GM12878 (cell line): ENCODE results near the gene ANP32D. TPM values are rescaled to one million over a fixed set of nuclear protein-coding genes. Genes with fewer than 3 reads are reported as not detected.

ENCODE experiments used
- BHLHE40 ChIP-seq, 2 experiments: fragments of 450-650 bp in 1 of 2; IDR thresholded peaks; 2 replicates each; pipeline ENCODE4 v1.6.1; 2011 to 2017; ENCODE audit warnings: low read depth in 2 of 2, borderline replicate concordance in 1 of 2, improper control_type of control experiment in 1 of 2, low read length in 1 of 2, mild to moderate bottlenecking in 1 of 2
- BMI1 ChIP-seq: fragments of 450-650 bp; IDR thresholded peaks from 2 replicates; pipeline ENCODE4 v1.6.1; 2016; ENCODE audit warnings: mild to moderate bottlenecking, moderate library complexity, borderline replicate concordance
- CHD2 ChIP-seq: IDR thresholded peaks from 2 replicates; pipeline ENCODE4 v1.6.1; 2011; ENCODE audit warnings: low read depth, low read length, improper control_type of control experiment, borderline replicate concordance
- FOXM1 ChIP-seq: IDR thresholded peaks from 2 replicates; pipeline ENCODE4 v1.6.1; 2012; ENCODE audit warnings: low read depth, mild to moderate bottlenecking, inconsistent platforms, low read length, moderate library complexity
- HCFC1 ChIP-seq: fragments of 150-350 bp; IDR thresholded peaks from 2 replicates; pipeline ENCODE4 v1.6.1; 2014; ENCODE audit warnings: low read length
- MEF2B ChIP-seq: fragments of 450-650 bp; IDR thresholded peaks from 2 replicates; pipeline ENCODE4 v1.6.1; 2018; ENCODE audit warnings: mild to moderate bottlenecking, moderate library complexity; ENCODE audit not compliant: partially characterized antibody, poor library complexity, severe bottlenecking
- MXI1 ChIP-seq: fragments of 150-350 bp; IDR thresholded peaks from 2 replicates; pipeline ENCODE4 v1.6.1; 2011; ENCODE audit warnings: low read depth, mild to moderate bottlenecking, inconsistent platforms, low read length, improper control_type of control experiment
- MYC ChIP-seq: IDR thresholded peaks from 2 replicates; pipeline ENCODE4 v1.6.1; 2011; ENCODE audit warnings: mild to moderate bottlenecking, low read length, moderate library complexity, inconsistent platforms; ENCODE audit not compliant: insufficient read depth, insufficient replicate concordance, insufficient read length, severe bottlenecking
- NR2C1 ChIP-seq: fragments of 450-650 bp; IDR thresholded peaks from 2 replicates; pipeline ENCODE4 v1.6.1; 2017; ENCODE audit warnings: antibody characterized with exemption, mild to moderate bottlenecking, moderate library complexity
- PAX8 ChIP-seq: fragments of 450-650 bp; IDR thresholded peaks from 2 replicates; pipeline ENCODE4 v1.6.1; 2017; ENCODE audit warnings: mild to moderate bottlenecking, moderate library complexity
- RAD21 ChIP-seq: IDR thresholded peaks from 2 replicates; pipeline ENCODE4 v1.6.1; 2011; ENCODE audit warnings: mild to moderate bottlenecking, low read depth, low read length, moderate library complexity; ENCODE audit not compliant: insufficient read depth
- RCOR1 ChIP-seq: conservative IDR thresholded peaks from 2 replicates; pipeline ENCODE4 v1.6.1; 2012; ENCODE audit warnings: low read depth, low read length, improper control_type of control experiment
- SMAD1 ChIP-seq: fragments of 450-650 bp; IDR thresholded peaks from 2 replicates; pipeline ENCODE4 v1.6.1; 2018; ENCODE audit warnings: mild to moderate bottlenecking, low read depth; ENCODE audit not compliant: partially characterized antibody
- SUPT20H ChIP-seq: IDR thresholded peaks from 2 replicates; pipeline ENCODE4 v1.6.1; 2011; ENCODE audit warnings: low read depth, mild to moderate bottlenecking, low read length, moderate library complexity, borderline replicate concordance; ENCODE audit not compliant: control insufficient read depth
- TCF3 ChIP-seq: IDR thresholded peaks from 2 replicates; pipeline ENCODE4 v1.6.1; 2012; ENCODE audit warnings: low read depth, mild to moderate bottlenecking, low read length, borderline replicate concordance; ENCODE audit not compliant: insufficient read depth
- ZSCAN29 ChIP-seq: fragments of 450-650 bp; IDR thresholded peaks from 2 replicates; pipeline ENCODE4 v1.6.1; 2017; ENCODE audit warnings: mild to moderate bottlenecking, moderate library complexity
- polyA plus RNA-seq, 11 experiments: library from polyadenylated mRNA; depleted of rRNA in 4 of 11; unstranded in 6 of 11; stranded (reverse) in 5 of 11; fragments of >200 nt; fragmentation: Nextera tagmentation in 4 of 11; fragmentation: Illumina TruSeq in 1 of 11; extraction: Ambion mirVana in 4 of 11; extraction: Trizol in 1 of 11; gene quantifications; 1 replicate in 1 of 11; 2 replicates in 10 of 11; pipeline versions ENCODE4 v1.2.1 to v1.2.3, GENCODE V29; 2011 to 2016; ENCODE audit warnings: inconsistent platforms in 2 of 11, missing spikeins in 2 of 11, low read depth in 1 of 11
- total RNA-seq, 4 experiments: library from RNA; depleted of rRNA in 3 of 4; stranded (reverse); fragments of >200 nt in 3 of 4; fragmentation: Illumina TruSeq in 1 of 4; extraction: Trizol in 1 of 4; gene quantifications; 2 replicates each; pipeline versions ENCODE4 v1.2.1 to v1.2.3, GENCODE V29; 2013 to 2021
- TF ChIP-seq, protein P1 (sequence below): fragments of 450-650 bp; IDR thresholded peaks from 2 replicates; pipeline ENCODE4 v1.6.1; 2017; ENCODE audit warnings: mild to moderate bottlenecking, moderate library complexity
- TF ChIP-seq, protein P2 (sequence below): fragments of 450-650 bp; IDR thresholded peaks from 2 replicates; pipeline ENCODE4 v1.6.1; 2016; ENCODE audit warnings: mild to moderate bottlenecking
- TF ChIP-seq, protein P3 (sequence below): IDR thresholded peaks from 2 replicates; pipeline ENCODE4 v1.6.1; 2011; ENCODE audit warnings: borderline replicate concordance, low read depth, mild to moderate bottlenecking, moderate library complexity, mixed read lengths, low read length; ENCODE audit not compliant: insufficient read depth; ENCODE audit errors: extremely low read length
- TF ChIP-seq, protein P4 (sequence below): fragments of 450-650 bp; IDR thresholded peaks from 2 replicates; pipeline ENCODE4 v1.6.1; 2017; ENCODE audit warnings: borderline replicate concordance
- TF ChIP-seq, protein P5 (sequence below): fragments of 450-650 bp; IDR thresholded peaks from 2 replicates; pipeline ENCODE4 v1.6.1; 2017; ENCODE audit warnings: mild to moderate bottlenecking

The ANP32D gene
- total and polyA plus RNA-seq, 10 of the 15 experiments (the other 5 are each of a cell fraction or from before 2014, with no cell fraction given) = not detected

DNA sequence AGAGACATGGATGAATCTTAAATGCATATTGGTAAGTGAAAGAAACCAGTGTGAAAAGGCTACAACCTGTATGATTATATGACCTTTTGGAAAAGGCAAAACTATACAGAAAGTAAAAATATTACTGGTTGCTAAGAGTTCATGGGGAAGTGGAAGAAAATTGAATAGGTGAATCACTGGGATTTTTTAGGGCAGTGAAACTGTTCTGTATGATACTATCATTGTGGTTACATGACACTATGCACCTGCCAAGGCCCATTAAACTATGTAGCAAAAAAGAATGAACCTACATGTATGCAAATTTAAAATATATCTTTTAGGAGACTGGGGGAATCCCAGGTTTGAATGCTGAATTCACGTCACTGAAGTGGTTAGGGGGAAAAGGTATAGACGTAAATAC is 40.5 kb downstream of the ANP32D start (continued):
- TF ChIP-seq, protein P1, sequence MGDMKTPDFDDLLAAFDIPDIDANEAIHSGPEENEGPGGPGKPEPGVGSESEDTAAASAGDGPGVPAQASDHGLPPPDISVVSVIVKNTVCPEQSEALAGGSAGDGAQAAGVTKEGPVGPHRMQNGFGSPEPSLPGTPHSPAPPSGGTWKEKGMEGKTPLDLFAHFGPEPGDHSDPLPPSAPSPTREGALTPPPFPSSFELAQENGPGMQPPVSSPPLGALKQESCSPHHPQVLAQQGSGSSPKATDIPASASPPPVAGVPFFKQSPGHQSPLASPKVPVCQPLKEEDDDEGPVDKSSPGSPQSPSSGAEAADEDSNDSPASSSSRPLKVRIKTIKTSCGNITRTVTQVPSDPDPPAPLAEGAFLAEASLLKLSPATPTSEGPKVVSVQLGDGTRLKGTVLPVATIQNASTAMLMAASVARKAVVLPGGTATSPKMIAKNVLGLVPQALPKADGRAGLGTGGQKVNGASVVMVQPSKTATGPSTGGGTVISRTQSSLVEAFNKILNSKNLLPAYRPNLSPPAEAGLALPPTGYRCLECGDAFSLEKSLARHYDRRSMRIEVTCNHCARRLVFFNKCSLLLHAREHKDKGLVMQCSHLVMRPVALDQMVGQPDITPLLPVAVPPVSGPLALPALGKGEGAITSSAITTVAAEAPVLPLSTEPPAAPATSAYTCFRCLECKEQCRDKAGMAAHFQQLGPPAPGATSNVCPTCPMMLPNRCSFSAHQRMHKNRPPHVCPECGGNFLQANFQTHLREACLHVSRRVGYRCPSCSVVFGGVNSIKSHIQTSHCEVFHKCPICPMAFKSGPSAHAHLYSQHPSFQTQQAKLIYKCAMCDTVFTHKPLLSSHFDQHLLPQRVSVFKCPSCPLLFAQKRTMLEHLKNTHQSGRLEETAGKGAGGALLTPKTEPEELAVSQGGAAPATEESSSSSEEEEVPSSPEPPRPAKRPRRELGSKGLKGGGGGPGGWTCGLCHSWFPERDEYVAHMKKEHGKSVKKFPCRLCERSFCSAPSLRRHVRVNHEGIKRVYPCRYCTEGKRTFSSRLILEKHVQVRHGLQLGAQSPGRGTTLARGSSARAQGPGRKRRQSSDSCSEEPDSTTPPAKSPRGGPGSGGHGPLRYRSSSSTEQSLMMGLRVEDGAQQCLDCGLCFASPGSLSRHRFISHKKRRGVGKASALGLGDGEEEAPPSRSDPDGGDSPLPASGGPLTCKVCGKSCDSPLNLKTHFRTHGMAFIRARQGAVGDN = no peak
- TF ChIP-seq MXI1 (no peak), MEF2B (peak; percentile 18), BMI1 (no peak), CHD2 (no peak), NR2C1 (no peak), SMAD1 (no peak), ZSCAN29 (no peak), RCOR1 (no peak), FOXM1 (peak; percentile 68; the same call in 1 of the 2 replicates), MYC (no peak), TCF3 (no peak), RAD21 (no peak), HCFC1 (no peak), PAX8 (no peak), SUPT20H (no peak), BHLHE40 (IDR thresholded peaks at IDR 0.05; ENCODE audit: borderline replicate concordance in 1 of 2, low read depth in 2 of 2, low read length in 1 of 2) (peak in 1 of 2 experiments; percentile 63; a peak in 1 of 4 replicates)
- TF ChIP-seq, protein P2, sequence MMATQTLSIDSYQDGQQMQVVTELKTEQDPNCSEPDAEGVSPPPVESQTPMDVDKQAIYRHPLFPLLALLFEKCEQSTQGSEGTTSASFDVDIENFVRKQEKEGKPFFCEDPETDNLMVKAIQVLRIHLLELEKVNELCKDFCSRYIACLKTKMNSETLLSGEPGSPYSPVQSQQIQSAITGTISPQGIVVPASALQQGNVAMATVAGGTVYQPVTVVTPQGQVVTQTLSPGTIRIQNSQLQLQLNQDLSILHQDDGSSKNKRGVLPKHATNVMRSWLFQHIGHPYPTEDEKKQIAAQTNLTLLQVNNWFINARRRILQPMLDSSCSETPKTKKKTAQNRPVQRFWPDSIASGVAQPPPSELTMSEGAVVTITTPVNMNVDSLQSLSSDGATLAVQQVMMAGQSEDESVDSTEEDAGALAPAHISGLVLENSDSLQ = no peak
- TF ChIP-seq, protein P3, sequence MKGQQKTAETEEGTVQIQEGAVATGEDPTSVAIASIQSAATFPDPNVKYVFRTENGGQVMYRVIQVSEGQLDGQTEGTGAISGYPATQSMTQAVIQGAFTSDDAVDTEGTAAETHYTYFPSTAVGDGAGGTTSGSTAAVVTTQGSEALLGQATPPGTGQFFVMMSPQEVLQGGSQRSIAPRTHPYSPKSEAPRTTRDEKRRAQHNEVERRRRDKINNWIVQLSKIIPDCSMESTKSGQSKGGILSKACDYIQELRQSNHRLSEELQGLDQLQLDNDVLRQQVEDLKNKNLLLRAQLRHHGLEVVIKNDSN = no peak
- TF ChIP-seq, protein P4, sequence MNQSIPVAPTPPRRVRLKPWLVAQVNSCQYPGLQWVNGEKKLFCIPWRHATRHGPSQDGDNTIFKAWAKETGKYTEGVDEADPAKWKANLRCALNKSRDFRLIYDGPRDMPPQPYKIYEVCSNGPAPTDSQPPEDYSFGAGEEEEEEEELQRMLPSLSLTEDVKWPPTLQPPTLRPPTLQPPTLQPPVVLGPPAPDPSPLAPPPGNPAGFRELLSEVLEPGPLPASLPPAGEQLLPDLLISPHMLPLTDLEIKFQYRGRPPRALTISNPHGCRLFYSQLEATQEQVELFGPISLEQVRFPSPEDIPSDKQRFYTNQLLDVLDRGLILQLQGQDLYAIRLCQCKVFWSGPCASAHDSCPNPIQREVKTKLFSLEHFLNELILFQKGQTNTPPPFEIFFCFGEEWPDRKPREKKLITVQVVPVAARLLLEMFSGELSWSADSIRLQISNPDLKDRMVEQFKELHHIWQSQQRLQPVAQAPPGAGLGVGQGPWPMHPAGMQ = no peak
- TF ChIP-seq, protein P5, sequence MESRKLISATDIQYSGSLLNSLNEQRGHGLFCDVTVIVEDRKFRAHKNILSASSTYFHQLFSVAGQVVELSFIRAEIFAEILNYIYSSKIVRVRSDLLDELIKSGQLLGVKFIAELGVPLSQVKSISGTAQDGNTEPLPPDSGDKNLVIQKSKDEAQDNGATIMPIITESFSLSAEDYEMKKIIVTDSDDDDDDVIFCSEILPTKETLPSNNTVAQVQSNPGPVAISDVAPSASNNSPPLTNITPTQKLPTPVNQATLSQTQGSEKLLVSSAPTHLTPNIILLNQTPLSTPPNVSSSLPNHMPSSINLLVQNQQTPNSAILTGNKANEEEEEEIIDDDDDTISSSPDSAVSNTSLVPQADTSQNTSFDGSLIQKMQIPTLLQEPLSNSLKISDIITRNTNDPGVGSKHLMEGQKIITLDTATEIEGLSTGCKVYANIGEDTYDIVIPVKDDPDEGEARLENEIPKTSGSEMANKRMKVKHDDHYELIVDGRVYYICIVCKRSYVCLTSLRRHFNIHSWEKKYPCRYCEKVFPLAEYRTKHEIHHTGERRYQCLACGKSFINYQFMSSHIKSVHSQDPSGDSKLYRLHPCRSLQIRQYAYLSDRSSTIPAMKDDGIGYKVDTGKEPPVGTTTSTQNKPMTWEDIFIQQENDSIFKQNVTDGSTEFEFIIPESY = no peak
